Lower leg skin (tissue), 3 donors: ENCODE data around the gene ARHGAP23.

ENCODE experiments used
- CTCF ChIP-seq, 3 donors: fragments of 450-650 bp; IDR thresholded peaks; one replicate each; pipeline ENCODE4 v1.5.1; 2016; ENCODE audit warnings: antibody characterized with exemption in 3 of 3, mild to moderate bottlenecking in 3 of 3, moderate library complexity in 2 of 3
- POLR2A ChIP-seq, 2 donors: fragments of 450-650 bp; IDR thresholded peaks; one replicate each; pipeline ENCODE4 v1.6.1; 2016 to 2017; ENCODE audit warnings: antibody characterized with exemption in 2 of 2, mild to moderate bottlenecking in 1 of 2, moderate library complexity in 1 of 2

GRCh38 chr17:38417210-38417951 lies 10.9 kb upstream of the ARHGAP23 start:
- no peak for TF ChIP-seq CTCF (IDR thresholded peaks at IDR 0.05)
- TF ChIP-seq POLR2A (IDR thresholded peaks at IDR 0.05): no peak
